A549 (cell line): ENCODE data around the gene UGT1A10. TPM values are rescaled to one million over a fixed set of nuclear protein-coding genes. Genes with fewer than 3 reads are reported as not detected.
"Not testable (repeated sequence)": the region's sequence is repeated elsewhere in the genome, so short reads cannot be mapped to it uniquely, and the experiment has no call there.

Source experiments
- ATAC-seq, 2 experiments: fragments of 200-7000 bp in 1 of 2; fragments of >200 bp in 1 of 2; cut with Nextera tagmentation in 1 of 2; cut with Tn5 transposase in 1 of 2; 3 replicates each; pipeline versions ENCODE4 v1.8.0 to v1.9.1; 2018 to 2020; ENCODE audit warnings: mild to moderate bottlenecking in 1 of 2, moderate library complexity in 1 of 2
- CTCF ChIA-PET: fragments of 300-600 bp; sonication (Branson Sonifier 250); formaldehyde crosslinking; extraction: SDS; loops from one replicate; lab custom pipeline; 2021; ENCODE audit warnings: antibody characterized with exemption, inconsistent platforms; lab: Yijun Ruan, JAX
- POLR2A ChIA-PET: fragments of 350-600 bp; formaldehyde crosslinking; extraction: SDS; loops from one replicate; lab custom pipeline; 2021; ENCODE audit warnings: antibody characterized with exemption, inconsistent platforms; lab: Yijun Ruan, JAX
- DNase-seq, 2 experiments: peaks; one replicate each; pipeline versions ENCODE4 v3.0.0 to v3.0.0-alpha.2; 2011 to 2016; ENCODE audit warnings: low read depth in 1 of 2, low spot score in 1 of 2
- FAIRE-seq: peaks from 2 replicates; lab custom pipeline; 2011; peaks lifted over from hg19 to GRCh38; lab: Jason Lieb, UNC
- H3K27ac ChIP-seq, 2 experiments: fragments of >200 bp; sonication (Bioruptor Twin); formaldehyde crosslinking; 3 replicates each; pipeline ENCODE4 v1.5.1; 2016 to 2017
- H3K4me1 ChIP-seq: fragments of >200 bp; sonication (Bioruptor Twin); formaldehyde crosslinking; 3 replicates; pipeline ENCODE4 v1.6.1; 2016
- H3K4me2 ChIP-seq: fragments of >200 bp; sonication (Bioruptor Twin); formaldehyde crosslinking; 3 replicates; pipeline ENCODE4 v1.6.1; 2016
- H3K4me3 ChIP-seq: fragments of >200 bp; sonication (Bioruptor Twin); formaldehyde crosslinking; 3 replicates; pipeline ENCODE4 v1.5.1; 2016
- H3K9me3 ChIP-seq: fragments of >200 bp; sonication (Bioruptor Twin); formaldehyde crosslinking; 3 replicates; pipeline ENCODE4 v1.6.1; 2016
- HOXA7 ChIP-seq: fragments of 250-450 bp; sonication (Bioruptor Pico); IDR thresholded peaks from 2 replicates; pipeline ENCODE4 v1.5.0; 2020; ENCODE audit warnings: mild to moderate bottlenecking, moderate library complexity
- HOXB5 ChIP-seq: fragments of 250-450 bp; sonication (Bioruptor Pico); IDR thresholded peaks from 2 replicates; pipeline ENCODE4 v1.5.0; 2020; ENCODE audit warnings: mild to moderate bottlenecking, moderate library complexity
- KDM5A ChIP-seq: fragments of 200-600 bp; sonication (generic); IDR thresholded peaks from 2 replicates; pipeline ENCODE4 v1.6.1; 2016; ENCODE audit warnings: antibody characterized with exemption, mild to moderate bottlenecking
- MAFK ChIP-seq: fragments of 450-650 bp; IDR thresholded peaks from 2 replicates; pipeline ENCODE4 v1.6.1; 2014; ENCODE audit not compliant: partially characterized antibody
- NR3C1 ChIP-seq: fragments of >200 bp; sonication (Bioruptor Twin); formaldehyde crosslinking; IDR thresholded peaks from 3 replicates; pipeline ENCODE4 v1.6.1; 2017
- TFCP2L1 ChIP-seq: fragments of 250-450 bp; sonication (Bioruptor Pico); IDR thresholded peaks from 2 replicates; pipeline ENCODE4 v1.5.0; 2021; ENCODE audit warnings: mild to moderate bottlenecking
- WGBS: methylation state at CpG from one replicate; pipeline ENCODE4 v1.1.6; 2017; ENCODE audit errors: missing lambda C conversion rate; 5-methylcytosine and 5-hydroxymethylcytosine counted together
- polyA minus RNA-seq: library from RNA; depleted of rRNA, polyadenylated mRNA; stranded (reverse); fragments of >200 nt; gene quantifications from 2 replicates; pipeline ENCODE4 v1.2.3, GENCODE V29; 2011; rRNA and poly(A)+ RNA removed
- polyA plus RNA-seq, 4 experiments: library from polyadenylated mRNA; depleted of rRNA in 3 of 4; stranded (reverse); fragments of >200 nt; fragmentation: RNase III in 1 of 4; extraction: RNeasy Plus Mini Kit Qiagen cat#74134 plus additional on column Dnase treatment in 1 of 4; gene quantifications; 2 replicates in 3 of 4; 3 replicates in 1 of 4; pipeline ENCODE4 v1.2.3, GENCODE V29; 2011 to 2017
- TF ChIP-seq, protein P1 (sequence below): fragments of >200 bp; sonication (Bioruptor Twin); formaldehyde crosslinking; IDR thresholded peaks from 2 replicates; pipeline ENCODE4 v1.6.1; 2016
- TF ChIP-seq, protein P2 (sequence below): fragments of 450-650 bp; IDR thresholded peaks from 2 replicates; pipeline ENCODE4 v1.6.1; 2014; ENCODE audit warnings: antibody characterized with exemption
- TF ChIP-seq, protein P3 (sequence below): fragments of 250-450 bp; sonication (Bioruptor Pico); IDR thresholded peaks from 2 replicates; pipeline ENCODE4 v1.5.0; 2020; ENCODE audit warnings: low read depth, mild to moderate bottlenecking, moderate library complexity
- TF ChIP-seq, protein P4 (sequence below): fragments of 250-450 bp; sonication (Bioruptor Pico); IDR thresholded peaks from 2 replicates; pipeline ENCODE4 v1.5.0; 2021; ENCODE audit warnings: mild to moderate bottlenecking, moderate library complexity, borderline replicate concordance
- TF ChIP-seq, protein P5 (sequence below): fragments of >200 bp; sonication (Bioruptor Twin); formaldehyde crosslinking; IDR thresholded peaks from 3 replicates; pipeline ENCODE4 v1.6.1; 2016

The UGT1A10 gene
- 0.10 and 0.12 TPM in 2 replicates for polyA plus RNA-seq (2011; rRNA removed)
- polyA plus RNA-seq (2012; cell fraction: cytosol; rRNA removed), result 0.01 and 0.05 TPM in 2 replicates
- polyA plus RNA-seq (2012; cell fraction: nucleus; rRNA removed), result 0.11 and 0.13 TPM in 2 replicates
- polyA plus RNA-seq (2017; fragmentation: RNase III; extraction: RNeasy Plus Mini Kit Qiagen cat#74134 plus additional on column Dnase treatment), result not detected in 3 replicates
- polyA minus RNA-seq, result not detected in 2 replicates

DNA sequence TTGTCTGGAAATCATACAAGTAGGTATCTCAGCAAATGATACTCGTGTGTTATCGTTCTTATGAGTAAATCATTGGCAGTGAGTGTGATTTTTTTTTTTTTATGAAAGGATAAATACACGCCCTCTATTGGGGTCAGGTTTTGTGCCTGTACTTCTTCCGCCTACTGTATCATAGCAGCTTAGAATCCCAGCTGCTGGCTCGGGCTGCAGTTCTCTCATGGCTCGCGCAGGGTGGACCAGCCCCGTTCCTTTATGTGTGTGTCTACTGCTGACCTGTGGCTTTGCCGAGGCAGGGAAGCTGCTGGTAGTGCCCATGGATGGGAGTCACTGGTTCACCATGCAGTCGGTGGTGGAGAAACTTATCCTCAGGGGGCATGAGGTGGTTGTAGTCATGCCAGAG, at the start of gene UGT1A10:
TSS of gene UGT1A10 (plus strand) at position 143 of the 400 bp plus-strand sequence. CDS start at position 218, 75 bp downstream.
- not testable (repeated sequence) for H3K4me2 ChIP-seq, FAIRE-seq

DNA sequence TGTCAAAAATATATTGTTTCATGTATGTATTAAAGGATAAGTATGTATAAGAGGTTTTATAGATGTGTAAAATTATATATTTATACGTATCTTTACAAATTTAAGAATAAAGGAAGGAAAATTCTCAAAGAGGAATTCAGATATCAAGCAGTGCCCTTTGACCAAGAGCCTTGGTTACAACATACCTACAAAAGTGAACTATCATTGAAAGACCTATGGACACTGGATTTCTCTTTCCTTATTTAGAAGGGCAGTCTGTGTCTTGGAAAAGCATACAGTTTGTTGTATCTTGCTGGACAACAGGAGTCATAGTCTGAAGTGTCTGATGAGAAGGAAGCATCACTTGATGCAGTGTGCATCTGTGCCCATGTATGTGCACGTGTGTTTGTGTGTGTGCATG, 47.8 kb upstream of the UGT1A10 start:
- FAIRE-seq, result no peak
- H3K4me3 ChIP-seq, result no peak overlapping the region
- TF ChIP-seq, protein P1, sequence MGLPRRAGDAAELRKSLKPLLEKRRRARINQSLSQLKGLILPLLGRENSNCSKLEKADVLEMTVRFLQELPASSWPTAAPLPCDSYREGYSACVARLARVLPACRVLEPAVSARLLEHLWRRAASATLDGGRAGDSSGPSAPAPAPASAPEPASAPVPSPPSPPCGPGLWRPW, result no peak
- no peak for TF ChIP-seq NR3C1
- TF ChIP-seq, protein P2, sequence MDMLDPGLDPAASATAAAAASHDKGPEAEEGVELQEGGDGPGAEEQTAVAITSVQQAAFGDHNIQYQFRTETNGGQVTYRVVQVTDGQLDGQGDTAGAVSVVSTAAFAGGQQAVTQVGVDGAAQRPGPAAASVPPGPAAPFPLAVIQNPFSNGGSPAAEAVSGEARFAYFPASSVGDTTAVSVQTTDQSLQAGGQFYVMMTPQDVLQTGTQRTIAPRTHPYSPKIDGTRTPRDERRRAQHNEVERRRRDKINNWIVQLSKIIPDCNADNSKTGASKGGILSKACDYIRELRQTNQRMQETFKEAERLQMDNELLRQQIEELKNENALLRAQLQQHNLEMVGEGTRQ, result no peak
- TF ChIP-seq KDM5A, result no peak
- H3K9me3 ChIP-seq, result 0 out of 3 replicates have a peak, but pooled peaks cover 3% of the 10 kb centered on the region
- no peak overlapping the region for H3K27ac ChIP-seq
- ChIA-PET CTCF (no interaction called here), POLR2A (no interaction called here)
- no peaks in the 10 kb centered on the region for H3K4me1 ChIP-seq
- no peak overlapping the region for H3K4me2 ChIP-seq
- no peak for ATAC-seq
- DNase-seq, result no peak
- WGBS, result 82% methylated on average over 2 of the region's 2 CpGs

More for the DNA sequence above, at the start of gene UGT1A10:
- WGBS, result 91% methylated on average over 10 of the region's 10 CpGs
- H3K27ac ChIP-seq, H3K4me1 ChIP-seq, CTCF ChIA-PET, DNase-seq, H3K9me3 ChIP-seq, ATAC-seq, H3K4me3 ChIP-seq, POLR2A ChIA-PET: not testable (repeated sequence)

DNA sequence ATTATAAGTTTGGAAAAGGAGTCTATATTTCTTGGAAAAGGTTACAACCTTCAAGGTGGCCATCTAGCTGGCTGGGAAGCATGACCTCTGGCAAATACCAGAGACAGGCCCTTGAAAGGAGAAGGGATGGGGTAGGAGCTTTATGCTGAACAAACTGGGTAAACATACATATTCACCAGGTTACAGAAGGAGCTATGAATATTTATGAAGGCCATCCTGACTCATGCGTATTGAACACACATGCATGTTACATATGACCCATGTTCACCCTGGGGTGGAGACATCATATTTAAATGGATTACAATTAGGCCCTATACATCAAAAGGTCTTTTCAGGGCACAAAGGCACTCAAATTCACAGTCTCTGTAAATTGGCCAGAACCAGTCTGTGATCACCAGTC, 43.5 kb upstream of the UGT1A10 start:
- FAIRE-seq, ATAC-seq, CTCF ChIA-PET, H3K4me1 ChIP-seq, H3K4me3 ChIP-seq, H3K27ac ChIP-seq, H3K4me2 ChIP-seq, H3K9me3 ChIP-seq, DNase-seq, POLR2A ChIA-PET: not testable (repeated sequence)
- WGBS, result 94% methylated on average over 1 of the region's 1 CpG

DNA sequence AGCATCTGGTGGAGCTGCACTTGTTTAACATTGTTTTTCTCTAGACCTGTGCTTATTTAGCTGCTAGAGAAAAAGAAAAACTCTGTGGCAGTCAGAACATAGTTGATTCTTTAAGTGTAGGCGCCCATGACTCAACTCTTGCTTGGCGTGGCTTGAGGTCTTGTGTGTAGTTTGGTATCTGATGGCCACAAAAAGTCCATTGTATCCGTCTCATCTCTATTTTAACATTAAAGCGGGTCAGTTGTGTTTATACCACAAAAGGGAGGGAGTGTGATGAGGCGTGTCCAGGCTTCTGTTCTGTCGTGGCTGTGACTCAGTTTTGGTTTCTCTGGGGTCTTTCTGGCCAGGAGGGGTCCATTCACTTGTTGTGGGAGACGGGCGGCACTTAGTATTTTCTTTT, 43.0 kb upstream of the UGT1A10 start:
- H3K4me1 ChIP-seq, result peaks cover 8% of the 10 kb centered on the region
- CTCF ChIA-PET, result no interaction called here
- TF ChIP-seq HOXA7 (CRISPR knock-in tag) (no peak), TFCP2L1 (CRISPR knock-in tag) (no peak), MAFK (no peak), HOXB5 (CRISPR knock-in tag) (no peak)
- TF ChIP-seq, protein P3, sequence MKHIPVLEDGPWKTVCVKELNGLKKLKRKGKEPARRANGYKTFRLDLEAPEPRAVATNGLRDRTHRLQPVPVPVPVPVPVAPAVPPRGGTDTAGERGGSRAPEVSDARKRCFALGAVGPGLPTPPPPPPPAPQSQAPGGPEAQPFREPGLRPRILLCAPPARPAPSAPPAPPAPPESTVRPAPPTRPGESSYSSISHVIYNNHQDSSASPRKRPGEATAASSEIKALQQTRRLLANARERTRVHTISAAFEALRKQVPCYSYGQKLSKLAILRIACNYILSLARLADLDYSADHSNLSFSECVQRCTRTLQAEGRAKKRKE (CRISPR knock-in tag), result no peak
- TF ChIP-seq, protein P4, sequence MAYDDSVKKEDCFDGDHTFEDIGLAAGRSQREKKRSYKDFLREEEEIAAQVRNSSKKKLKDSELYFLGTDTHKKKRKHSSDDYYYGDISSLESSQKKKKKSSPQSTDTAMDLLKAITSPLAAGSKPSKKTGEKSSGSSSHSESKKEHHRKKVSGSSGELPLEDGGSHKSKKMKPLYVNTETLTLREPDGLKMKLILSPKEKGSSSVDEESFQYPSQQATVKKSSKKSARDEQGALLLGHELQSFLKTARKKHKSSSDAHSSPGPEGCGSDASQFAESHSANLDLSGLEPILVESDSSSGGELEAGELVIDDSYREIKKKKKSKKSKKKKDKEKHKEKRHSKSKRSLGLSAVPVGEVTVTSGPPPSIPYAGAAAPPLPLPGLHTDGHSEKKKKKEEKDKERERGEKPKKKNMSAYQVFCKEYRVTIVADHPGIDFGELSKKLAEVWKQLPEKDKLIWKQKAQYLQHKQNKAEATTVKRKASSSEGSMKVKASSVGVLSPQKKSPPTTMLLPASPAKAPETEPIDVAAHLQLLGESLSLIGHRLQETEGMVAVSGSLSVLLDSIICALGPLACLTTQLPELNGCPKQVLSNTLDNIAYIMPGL (CRISPR knock-in tag), result no peak
- TF ChIP-seq, protein P5, sequence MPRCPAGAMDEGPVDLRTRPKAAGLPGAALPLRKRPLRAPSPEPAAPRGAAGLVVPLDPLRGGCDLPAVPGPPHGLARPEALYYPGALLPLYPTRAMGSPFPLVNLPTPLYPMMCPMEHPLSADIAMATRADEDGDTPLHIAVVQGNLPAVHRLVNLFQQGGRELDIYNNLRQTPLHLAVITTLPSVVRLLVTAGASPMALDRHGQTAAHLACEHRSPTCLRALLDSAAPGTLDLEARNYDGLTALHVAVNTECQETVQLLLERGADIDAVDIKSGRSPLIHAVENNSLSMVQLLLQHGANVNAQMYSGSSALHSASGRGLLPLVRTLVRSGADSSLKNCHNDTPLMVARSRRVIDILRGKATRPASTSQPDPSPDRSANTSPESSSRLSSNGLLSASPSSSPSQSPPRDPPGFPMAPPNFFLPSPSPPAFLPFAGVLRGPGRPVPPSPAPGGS, result no peak
- TF ChIP-seq, all 56 proteins: peak for 0
- Histone ChIP-seq H3K4me3 (no peak overlapping the region), H3K27ac (peak overlapping the region in 1 of 2 experiments; percentile 8; a peak in 1 of 6 replicates), H3K4me2 (no peak overlapping the region), H3K9me3 (peaks cover 8% of the 10 kb centered on the region; the same call in 2 of the 3 replicates)
- no peak for DNase-seq
- 90% methylated on average over 8 of the region's 8 CpGs for WGBS
- POLR2A ChIA-PET, result no interaction called here
- no peak for FAIRE-seq
- ATAC-seq, result no peak
